ENCODE data around the gene TTC31. TPM values are rescaled to one million over a fixed set of nuclear protein-coding genes. Genes with fewer than 3 reads are reported as not detected.

The TTC31 gene
- total RNA-seq, 2 experiments from 2014 or later: 38.3 to 40.0 TPM

DNA sequence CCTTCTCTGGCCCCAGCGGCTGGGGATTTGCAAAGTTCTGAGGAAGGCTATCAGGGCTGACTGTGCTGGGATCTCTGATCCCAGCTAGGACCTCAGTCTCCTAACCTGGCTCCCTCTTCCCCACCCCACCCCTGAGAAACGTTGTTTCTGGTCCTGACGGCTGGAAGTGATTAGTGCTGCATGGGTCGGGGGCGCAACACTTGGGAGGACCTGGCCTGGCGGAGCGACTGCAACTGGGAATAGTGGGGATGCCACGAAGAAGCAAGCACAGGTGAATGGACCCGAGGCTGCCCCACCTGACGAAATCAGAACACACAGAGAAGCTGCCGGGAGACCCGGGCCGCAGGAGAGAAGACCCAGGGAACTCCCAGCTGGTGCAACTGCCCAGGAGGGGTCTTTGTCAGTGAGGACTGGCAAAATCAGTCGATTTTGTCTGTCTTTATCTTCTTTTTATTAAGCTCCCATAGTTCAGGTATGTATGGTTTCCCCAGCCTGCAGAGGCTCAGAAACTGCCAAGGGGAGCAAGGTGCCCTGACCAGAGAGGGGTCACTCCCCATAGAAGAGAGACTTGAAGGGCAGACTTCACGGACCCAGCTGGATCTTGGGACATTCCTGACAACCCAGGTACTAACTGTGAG, 17.2 kb downstream of the TTC31 start:
- H3K27me3 Mint-ChIP-seq (ENCODE audit: low read depth): peaks cover 41% of the 10 kb centered on the region
- H3K36me3 Mint-ChIP-seq (ENCODE audit: low read depth): peaks cover 24% of the 10 kb centered on the region
- no peak for ATAC-seq
- H3K4me3 Mint-ChIP-seq: no peak overlapping the region
- POLR2A ChIA-PET: interaction anchor here (0.6 to 1.5 kb wide), 4 partner anchors 28 to 82 kb away, joined by 3 to 6 read pairs (median 4); partner anchors contain the start of genes AUP1, HTRA2 and MRPL53
- CTCF ChIA-PET: interaction anchor here (1.0 to 6.4 kb wide), 7 partner anchors 16 to 87 kb away, joined by 3 to 28 read pairs (median 5); partner anchors contain the start of genes CCDC142, MRPL53 and TTC31
- H3K4me1 Mint-ChIP-seq (ENCODE audit: low read depth): peaks cover 57% of the 10 kb centered on the region
- DNase-seq: no peak
- no peaks in the 10 kb centered on the region for H3K9me3 Mint-ChIP-seq (ENCODE audit: insufficient read depth)
- no peak overlapping the region for H3K27ac Mint-ChIP-seq

DNA sequence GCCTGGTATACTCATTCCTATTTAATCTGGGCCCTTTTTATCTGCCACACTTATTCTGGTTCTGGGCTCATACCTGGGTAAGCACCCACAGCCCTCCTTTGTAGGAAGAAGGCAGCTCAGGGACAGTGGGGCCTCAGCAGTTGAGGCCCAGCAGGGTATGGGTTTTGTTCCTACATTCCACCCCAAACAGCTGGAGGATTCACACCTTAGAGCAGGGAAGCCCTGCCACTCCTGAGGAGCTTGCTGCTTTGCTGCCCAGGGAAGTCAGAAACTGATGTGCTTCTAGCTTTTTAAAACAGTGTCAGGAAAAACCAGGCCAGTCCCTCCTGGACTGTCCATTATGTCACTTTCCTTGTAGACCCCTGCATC, 17.7 kb downstream of the TTC31 start:
- DNase-seq: no peak
- POLR2A ChIA-PET: interaction anchor here (0.6 to 1.5 kb wide), 5 partner anchors 9 to 82 kb away, joined by 3 to 6 read pairs (median 3); partner anchors contain the start of gene MRPL53
- Mint-ChIP-seq H3K4me3 (no peak overlapping the region), H3K9me3 (ENCODE audit: insufficient read depth) (no peaks in the 10 kb centered on the region), H3K27me3 (ENCODE audit: low read depth) (peaks cover 41% of the 10 kb centered on the region), H3K27ac (no peak overlapping the region), H3K36me3 (ENCODE audit: low read depth) (peaks cover 29% of the 10 kb centered on the region), H3K4me1 (ENCODE audit: low read depth) (peaks cover 62% of the 10 kb centered on the region)
- ATAC-seq: no peak
- CTCF ChIA-PET: interaction anchor here (1.0 to 6.4 kb wide), 7 partner anchors 16 to 86 kb away, joined by 3 to 28 read pairs (median 5); partner anchors contain the start of genes CCDC142, MRPL53 and TTC31

DNA sequence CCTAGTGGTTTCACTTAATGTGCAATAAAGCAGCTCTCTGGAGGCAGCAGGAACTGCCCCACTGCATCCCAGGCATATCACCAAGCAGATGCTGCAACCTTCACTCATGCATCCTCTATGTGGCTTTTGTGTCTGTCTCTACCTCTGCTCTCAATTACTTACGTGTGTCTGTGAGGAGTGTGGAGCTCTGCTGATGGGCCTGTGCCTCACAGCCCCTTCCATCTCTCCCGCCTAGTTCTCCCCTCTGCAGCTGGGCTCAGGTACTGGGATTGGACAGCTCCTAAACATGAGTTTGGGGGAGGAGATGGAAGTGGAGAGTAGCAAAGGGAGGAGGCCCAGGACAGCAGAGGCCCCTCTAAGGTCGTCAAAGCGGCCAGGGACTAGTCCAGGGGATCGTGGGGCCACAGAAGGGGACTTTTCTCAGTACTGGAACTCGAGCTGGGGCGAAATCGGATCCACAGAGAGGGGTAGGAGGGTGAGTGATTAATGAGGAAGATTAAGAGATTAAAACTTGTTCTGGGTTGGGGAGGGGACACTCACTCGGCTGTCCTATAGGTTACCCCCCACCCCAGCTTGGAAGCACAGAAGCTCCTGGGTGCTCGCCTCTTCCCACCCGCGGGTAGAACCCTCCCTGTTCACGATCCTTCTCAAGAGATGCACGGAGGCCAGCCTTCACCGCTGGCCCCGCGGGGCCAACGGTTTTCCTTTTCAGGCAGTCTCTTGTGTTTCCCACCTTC, 18.6 kb downstream of the TTC31 start:
- ATAC-seq (no peak), DNase-seq (no peak)
- H3K27me3 Mint-ChIP-seq (ENCODE audit: low read depth): peaks cover 41% of the 10 kb centered on the region
- no peaks in the 10 kb centered on the region for H3K9me3 Mint-ChIP-seq (ENCODE audit: insufficient read depth)
- ChIA-PET POLR2A (interaction anchor here (1.2 to 1.5 kb wide), 2 partner anchors 8 to 30 kb away, joined by 3 to 6 read pairs; no protein-coding TSS in a partner anchor), CTCF (interaction anchor here (1.3 to 6.4 kb wide), 5 partner anchors 15 to 85 kb away, joined by 3 to 28 read pairs (median 18); partner anchors contain the start of genes CCDC142, MRPL53 and TTC31)
- peak overlapping the region; percentile 79 for H3K4me3 Mint-ChIP-seq
- peaks cover 34% of the 10 kb centered on the region for H3K36me3 Mint-ChIP-seq (ENCODE audit: low read depth)
- no peak overlapping the region for H3K27ac Mint-ChIP-seq
- H3K4me1 Mint-ChIP-seq (ENCODE audit: low read depth): peaks cover 68% of the 10 kb centered on the region

DNA sequence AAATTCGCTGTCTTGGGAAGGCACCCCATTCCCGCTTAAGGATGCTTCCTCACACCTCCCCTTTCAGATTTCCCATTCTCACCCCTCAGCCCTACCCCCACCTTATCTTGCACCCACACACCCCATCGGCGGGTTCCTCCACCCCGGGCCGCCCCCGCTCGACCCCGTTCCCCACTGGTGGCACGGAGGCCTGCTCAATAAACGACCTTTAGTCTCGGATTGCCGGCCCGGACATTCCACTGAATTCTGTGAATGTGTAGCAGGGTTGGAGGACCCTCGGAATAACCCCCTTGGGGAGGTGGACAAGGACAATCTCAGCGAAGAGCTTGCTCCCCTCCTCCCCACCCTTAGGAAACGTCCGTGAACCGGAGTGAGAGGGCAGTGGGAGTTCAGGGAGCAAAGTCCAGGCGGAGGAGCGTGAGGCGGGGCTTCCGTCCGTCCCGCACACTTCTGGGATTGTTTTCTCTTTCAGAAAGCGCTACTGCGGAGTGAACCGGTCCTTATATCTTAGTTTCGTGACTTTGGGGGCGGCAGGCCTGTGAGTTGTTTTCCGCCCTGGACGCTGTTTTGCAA, 19.4 kb downstream of the TTC31 start:
- ChIA-PET CTCF (interaction anchor here (3.4 to 6.4 kb wide), 2 partner anchors 29 to 85 kb away, joined by 25 to 28 read pairs; no protein-coding TSS in a partner anchor), POLR2A (no interaction called here)
- DNase-seq (no peak), ATAC-seq (no peak)
- H3K27me3 Mint-ChIP-seq (ENCODE audit: low read depth): peaks cover 41% of the 10 kb centered on the region
- H3K9me3 Mint-ChIP-seq (ENCODE audit: insufficient read depth): no peaks in the 10 kb centered on the region
- H3K36me3 Mint-ChIP-seq (ENCODE audit: low read depth): peaks cover 41% of the 10 kb centered on the region
- H3K4me1 Mint-ChIP-seq (ENCODE audit: low read depth): peaks cover 74% of the 10 kb centered on the region
- peak overlapping the region; percentile 79 for H3K4me3 Mint-ChIP-seq
- peak overlapping the region; percentile 69 for H3K27ac Mint-ChIP-seq

DNA sequence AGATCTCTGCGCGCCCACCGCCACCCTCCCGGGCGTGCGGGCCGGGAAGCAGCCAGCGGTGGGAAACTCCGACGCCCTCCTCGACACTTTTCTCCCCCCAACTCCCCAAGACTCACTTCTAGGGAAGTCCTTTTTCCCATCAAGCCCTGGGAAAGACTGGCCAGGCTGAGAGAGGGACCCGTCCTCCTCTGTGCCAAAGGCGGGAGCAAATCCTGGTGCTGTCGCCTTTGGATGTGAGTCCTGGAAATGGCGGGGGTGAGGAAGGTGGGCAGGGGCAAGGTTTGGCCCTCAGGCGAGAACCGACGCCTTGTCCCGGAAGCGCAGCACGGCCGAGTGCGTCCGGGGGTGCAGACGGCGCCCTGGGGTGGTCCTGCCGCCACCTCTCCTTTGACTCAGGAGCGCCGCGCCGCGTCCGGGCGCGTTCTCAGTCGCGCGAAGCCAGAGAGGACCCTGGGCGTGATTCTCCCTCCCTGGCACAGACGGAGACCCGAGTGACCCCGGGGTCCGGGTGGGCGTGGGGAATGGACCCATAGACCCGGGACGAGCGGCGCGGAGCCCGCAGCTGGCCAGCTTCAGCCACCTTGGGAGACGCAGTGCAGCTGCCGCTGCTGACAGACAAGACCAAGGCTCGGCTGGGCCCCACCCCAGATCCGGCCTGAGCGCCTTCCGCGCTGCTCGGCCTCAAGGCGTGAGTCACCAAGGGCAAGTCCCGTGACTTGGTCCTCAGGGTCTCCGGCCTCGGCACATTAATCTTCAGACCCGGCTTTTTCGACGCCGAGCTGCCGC, 20.0 kb downstream of the TTC31 start:
- Mint-ChIP-seq H3K27me3 (ENCODE audit: low read depth) (peaks cover 39% of the 10 kb centered on the region), H3K36me3 (ENCODE audit: low read depth) (peaks cover 43% of the 10 kb centered on the region), H3K9me3 (ENCODE audit: insufficient read depth) (no peaks in the 10 kb centered on the region), H3K27ac (peak overlapping the region; percentile 69), H3K4me3 (peak overlapping the region; percentile 79), H3K4me1 (ENCODE audit: low read depth) (peaks cover 73% of the 10 kb centered on the region)
- ChIA-PET CTCF (interaction anchor here (1.0 to 6.4 kb wide), 9 partner anchors 8 to 86 kb away, joined by 3 to 28 read pairs (median 5); partner anchors contain the start of genes AUP1, CCDC142, DQX1 and HTRA2), POLR2A (interaction anchor here (0.5 to 1.8 kb wide), 6 partner anchors 10 to 37 kb away, joined by 3 to 6 read pairs (median 4); partner anchors contain the start of gene AUP1)
- peak; percentile 29 for ATAC-seq
- DNase-seq: peak; percentile 69

DNA sequence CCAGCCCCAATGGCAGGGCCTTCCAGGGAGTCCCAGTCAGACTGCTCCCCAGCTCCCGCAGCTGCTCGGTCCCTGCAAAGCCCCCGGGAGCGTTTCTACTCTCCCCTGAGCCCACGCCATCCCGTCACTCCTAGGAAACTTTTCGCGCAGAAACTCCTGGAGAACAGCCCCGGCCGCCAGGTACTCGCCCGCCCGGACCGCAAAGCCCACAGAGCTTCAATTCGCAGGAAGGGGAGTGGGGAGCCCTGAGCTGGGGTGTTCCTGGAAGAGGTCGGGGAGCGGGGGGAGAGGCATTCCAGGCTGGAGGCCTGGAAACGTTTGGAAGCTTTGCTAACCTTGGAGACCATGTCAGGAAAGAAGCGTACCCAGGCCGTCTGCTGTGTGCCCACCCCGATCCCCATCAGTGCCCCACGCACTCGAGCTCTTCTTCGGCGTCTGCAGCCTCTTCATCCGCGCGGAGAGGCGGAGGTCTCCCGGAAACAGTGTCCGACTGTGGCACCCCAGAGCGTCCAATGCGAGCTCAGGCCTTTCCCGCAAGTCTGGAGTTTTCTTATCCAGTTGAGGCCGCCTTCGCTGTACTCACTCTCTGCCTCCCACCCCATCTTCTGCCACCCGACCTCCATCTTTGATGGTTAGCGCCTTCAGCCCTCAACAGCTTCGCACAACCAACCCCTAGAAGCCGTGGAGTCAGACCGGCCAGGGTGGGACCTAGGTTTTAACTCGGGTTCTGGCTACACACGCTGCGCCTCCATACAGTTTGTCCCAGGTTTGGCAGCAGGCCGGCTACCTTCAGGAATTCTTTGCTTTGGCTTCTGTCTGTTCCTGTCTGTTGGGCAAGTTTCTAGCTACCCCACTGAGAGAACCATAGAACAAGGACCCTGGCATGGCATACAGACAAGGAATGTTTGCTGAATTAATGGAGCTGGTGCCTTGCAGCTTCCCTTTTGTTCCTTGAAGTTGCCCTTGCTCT, 20.9 kb downstream of the TTC31 start:
- POLR2A ChIA-PET: interaction anchor here (0.6 to 1.8 kb wide), 9 partner anchors 9 to 46 kb away, joined by 3 to 6 read pairs (median 3); partner anchors contain the start of genes AUP1 and WBP1
- peaks cover 43% of the 10 kb centered on the region for H3K36me3 Mint-ChIP-seq (ENCODE audit: low read depth)
- DNase-seq (no peak), ATAC-seq (no peak)
- peak overlapping the region; percentile 69 for H3K27ac Mint-ChIP-seq
- CTCF ChIA-PET: interaction anchor here (1.0 to 6.4 kb wide), 10 partner anchors 9 to 85 kb away, joined by 3 to 28 read pairs (median 5); partner anchors contain the start of genes AUP1, CCDC142, DQX1 and HTRA2
- peaks cover 40% of the 10 kb centered on the region for H3K27me3 Mint-ChIP-seq (ENCODE audit: low read depth)
- peaks cover 72% of the 10 kb centered on the region for H3K4me1 Mint-ChIP-seq (ENCODE audit: low read depth)
- H3K4me3 Mint-ChIP-seq: peak overlapping the region; percentile 79
- H3K9me3 Mint-ChIP-seq (ENCODE audit: insufficient read depth): no peaks in the 10 kb centered on the region

DNA sequence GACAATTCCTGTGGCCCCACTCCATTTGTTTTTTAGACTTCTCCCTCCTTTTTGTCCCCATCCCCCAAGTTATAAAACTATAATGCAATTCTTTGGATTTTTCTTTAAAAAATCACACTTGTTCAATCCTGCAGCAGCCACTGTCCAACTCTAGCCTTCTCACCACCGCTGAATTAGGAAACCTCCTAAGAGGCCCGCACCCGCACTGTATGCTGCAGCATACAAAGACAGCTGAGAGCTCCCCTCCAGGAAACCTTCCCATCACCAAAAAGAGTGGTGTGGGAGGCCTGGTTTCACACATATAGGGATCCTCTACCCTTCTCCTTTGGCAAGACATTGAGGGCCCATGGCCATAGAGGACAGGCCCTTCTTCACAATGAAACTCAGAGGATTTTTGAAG, 21.7 kb downstream of the TTC31 start:
- Mint-ChIP-seq H3K27ac (no peak overlapping the region), H3K9me3 (ENCODE audit: insufficient read depth) (no peaks in the 10 kb centered on the region), H3K4me1 (ENCODE audit: low read depth) (peaks cover 67% of the 10 kb centered on the region), H3K36me3 (ENCODE audit: low read depth) (peaks cover 43% of the 10 kb centered on the region), H3K27me3 (ENCODE audit: low read depth) (peaks cover 37% of the 10 kb centered on the region), H3K4me3 (peak overlapping the region; percentile 4)
- DNase-seq (no peak), ATAC-seq (no peak)
- ChIA-PET CTCF (interaction anchor here (1.0 to 6.4 kb wide), 5 partner anchors 10 to 84 kb away, joined by 3 to 28 read pairs (median 6); partner anchors contain the start of genes AUP1 and HTRA2), POLR2A (interaction anchor here (1.0 to 1.8 kb wide), 4 partner anchors 9 to 47 kb away, joined by 3 to 6 read pairs (median 4); partner anchors contain the start of gene WBP1)

DNA sequence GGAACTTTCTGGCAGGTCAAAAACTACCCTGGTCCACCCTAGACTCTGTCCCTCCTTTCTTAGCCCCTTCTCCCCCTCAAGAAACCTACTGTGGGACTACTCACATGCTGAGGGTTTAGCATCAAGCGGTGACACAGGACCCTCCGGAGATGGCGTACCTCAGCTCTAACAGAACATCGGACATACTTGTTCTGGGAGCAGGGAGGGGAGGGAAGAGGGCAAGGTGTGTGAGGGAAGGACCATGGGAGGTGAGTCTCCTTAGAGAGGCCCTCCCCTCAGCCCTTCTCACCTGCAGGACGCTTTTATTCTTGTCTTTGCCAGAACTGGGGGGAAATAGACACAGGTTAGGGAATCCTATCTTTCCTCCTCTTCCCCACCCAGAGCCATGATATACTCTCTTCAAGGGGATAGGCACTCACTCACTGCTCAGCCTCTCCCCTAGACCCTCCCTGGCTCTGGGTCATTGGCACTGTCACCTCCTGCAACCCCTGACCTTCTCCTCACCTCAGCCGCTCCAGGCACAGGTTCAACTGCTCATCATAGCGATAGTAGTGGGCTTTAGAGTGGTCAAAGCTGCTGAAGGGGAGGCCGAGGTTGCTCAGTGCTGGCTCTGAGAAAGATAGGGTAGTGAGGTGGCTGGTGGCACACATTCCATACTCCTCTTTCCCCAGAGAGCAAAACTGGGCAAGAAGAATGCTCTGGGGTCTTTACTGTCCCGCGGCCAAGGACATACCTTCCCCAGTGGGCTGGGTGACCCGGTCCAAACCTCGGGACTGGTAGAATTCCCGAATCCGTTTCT, 22.8 kb downstream of the TTC31 start:
- DNase-seq (no peak), ATAC-seq (no peak)
- Mint-ChIP-seq H3K9me3 (ENCODE audit: insufficient read depth) (no peaks in the 10 kb centered on the region), H3K27me3 (ENCODE audit: low read depth) (peaks cover 35% of the 10 kb centered on the region), H3K4me3 (no peak overlapping the region), H3K36me3 (ENCODE audit: low read depth) (peaks cover 43% of the 10 kb centered on the region), H3K4me1 (ENCODE audit: low read depth) (peaks cover 63% of the 10 kb centered on the region), H3K27ac (no peak overlapping the region)
- ChIA-PET POLR2A (interaction anchor here (1.1 to 3.3 kb wide), 3 partner anchors 10 to 24 kb away, joined by 3 to 17 read pairs (median 6); partner anchors contain the start of genes AUP1, HTRA2 and TLX2), CTCF (interaction anchor here (2.4 to 5.1 kb wide), 3 partner anchors 27 to 81 kb away, joined by 21 to 43 read pairs (median 23); no protein-coding TSS in a partner anchor)

Measured in activated CD8-positive, alpha-beta T cell treated with anti-CD3 and anti-CD28 coated beads, Interleukin-2, amount 10 ng/mL, durations not matched to agents 7 days and 5 days (primary cell).